OCI-LY1 (cell line): ENCODE measurements around the gene NHSL2.

ENCODE experiments used
- EZH2 ChIP-seq: fragments of 200-600 bp; sonication (generic), shearing (Covaris generic); IDR thresholded peaks from 2 replicates; pipeline ENCODE4 v1.8.0; 2017; ENCODE audit warnings: borderline replicate concordance, mixed run types, mild to moderate bottlenecking, antibody characterized with exemption, low read length, moderate library complexity, mixed read lengths
- TF ChIP-seq, protein P1 (sequence below): fragments of 200-600 bp; sonication (generic), shearing (Covaris generic); IDR thresholded peaks from 2 replicates; pipeline ENCODE4 v1.5.1; 2017; ENCODE audit warnings: mild to moderate bottlenecking, antibody characterized with exemption, low read length, moderate library complexity, mixed read lengths

DNA sequence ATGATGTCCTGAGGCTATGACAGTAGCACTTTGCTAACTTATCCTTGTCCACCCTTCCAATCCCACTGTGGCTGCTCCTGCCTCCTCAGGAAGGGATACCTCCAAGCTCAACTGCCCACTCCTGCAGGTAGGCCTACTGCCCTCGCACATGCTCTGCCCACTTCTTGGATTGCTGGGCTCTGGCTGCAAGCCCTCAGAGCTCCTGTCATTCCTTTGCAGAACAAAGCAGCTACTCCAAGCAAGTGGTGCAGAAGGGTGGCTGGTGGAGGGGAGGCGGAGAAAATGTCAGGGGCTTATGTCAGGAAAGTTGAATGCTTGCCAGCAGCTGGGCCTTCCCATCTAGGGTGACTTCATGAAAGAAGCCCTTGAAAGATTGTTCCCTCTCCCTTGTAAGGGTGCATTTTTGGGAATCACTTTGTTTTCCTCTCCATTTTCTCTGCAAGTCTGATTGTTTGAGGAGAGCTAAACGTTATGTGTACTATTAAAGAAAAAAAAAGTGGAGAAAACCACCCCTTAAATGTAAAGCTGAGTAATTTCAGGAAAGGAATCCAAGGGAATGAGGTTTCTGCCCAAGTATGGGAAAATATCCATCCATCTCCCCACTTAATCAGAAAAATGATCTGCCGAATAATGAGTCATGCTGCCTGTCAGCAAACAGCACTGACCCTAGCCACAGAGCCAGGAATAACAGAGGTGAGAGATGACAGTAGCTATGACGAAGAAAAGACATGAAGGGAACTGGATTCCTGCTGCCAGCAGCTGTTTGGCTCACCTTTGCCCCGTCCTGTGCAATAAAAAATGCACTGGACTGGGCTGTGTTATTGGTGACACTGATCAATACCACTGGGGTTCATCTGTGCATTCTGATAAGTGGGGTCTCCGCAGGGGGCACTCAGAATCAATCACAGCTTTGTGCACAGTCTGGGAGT lies 119.1 kb downstream of the NHSL2 start:
- TF ChIP-seq, protein P1, sequence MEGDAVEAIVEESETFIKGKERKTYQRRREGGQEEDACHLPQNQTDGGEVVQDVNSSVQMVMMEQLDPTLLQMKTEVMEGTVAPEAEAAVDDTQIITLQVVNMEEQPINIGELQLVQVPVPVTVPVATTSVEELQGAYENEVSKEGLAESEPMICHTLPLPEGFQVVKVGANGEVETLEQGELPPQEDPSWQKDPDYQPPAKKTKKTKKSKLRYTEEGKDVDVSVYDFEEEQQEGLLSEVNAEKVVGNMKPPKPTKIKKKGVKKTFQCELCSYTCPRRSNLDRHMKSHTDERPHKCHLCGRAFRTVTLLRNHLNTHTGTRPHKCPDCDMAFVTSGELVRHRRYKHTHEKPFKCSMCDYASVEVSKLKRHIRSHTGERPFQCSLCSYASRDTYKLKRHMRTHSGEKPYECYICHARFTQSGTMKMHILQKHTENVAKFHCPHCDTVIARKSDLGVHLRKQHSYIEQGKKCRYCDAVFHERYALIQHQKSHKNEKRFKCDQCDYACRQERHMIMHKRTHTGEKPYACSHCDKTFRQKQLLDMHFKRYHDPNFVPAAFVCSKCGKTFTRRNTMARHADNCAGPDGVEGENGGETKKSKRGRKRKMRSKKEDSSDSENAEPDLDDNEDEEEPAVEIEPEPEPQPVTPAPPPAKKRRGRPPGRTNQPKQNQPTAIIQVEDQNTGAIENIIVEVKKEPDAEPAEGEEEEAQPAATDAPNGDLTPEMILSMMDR: no peak
- no peak for TF ChIP-seq EZH2
